HG03064 (cell line): ENCODE data around the gene CDCP1.

Source experiments
- ATAC-seq: cut with Tn5 transposase; IDR thresholded peaks from one replicate; pipeline ENCODE4 v1.9.1; 2021; ENCODE audit warnings: low read depth; ENCODE audit not compliant: unreplicated experiment

Gene CDCP1

DNA sequence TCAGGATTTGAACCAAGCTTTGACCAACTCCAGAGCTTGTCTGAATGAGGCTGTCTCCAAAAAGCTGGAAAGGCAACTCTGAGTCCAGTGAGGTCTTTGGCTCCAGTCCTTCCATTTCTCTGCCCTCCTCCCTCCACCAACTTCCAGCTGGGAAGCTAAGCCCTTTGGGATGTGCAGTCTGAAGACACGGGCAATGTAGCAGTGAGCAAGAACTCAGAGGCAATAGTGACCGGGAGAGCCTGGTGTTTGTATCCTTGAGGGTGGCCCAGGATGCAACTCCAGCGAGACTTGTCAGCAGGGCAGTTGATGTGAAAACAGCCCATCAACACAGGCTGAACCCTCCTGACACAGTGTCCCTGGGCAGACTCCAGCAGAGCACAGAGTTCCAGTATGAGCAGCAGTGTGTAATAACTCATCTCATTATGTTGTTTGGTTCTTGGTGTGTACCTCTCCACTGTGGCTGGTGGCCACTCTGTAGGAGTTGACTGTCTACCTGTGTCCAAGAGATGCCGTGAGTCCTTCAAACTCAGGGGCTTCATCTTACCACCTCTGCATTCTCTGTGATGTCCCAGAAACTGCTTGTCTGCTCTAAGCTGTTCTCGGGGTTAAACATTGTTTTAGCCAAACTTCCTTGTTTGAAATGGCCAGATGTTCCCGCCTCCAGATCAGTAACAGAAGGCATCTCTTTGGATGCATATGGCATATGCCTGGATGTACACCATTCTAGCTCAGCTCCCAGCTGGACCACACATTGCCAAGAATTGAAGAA lies 6.6 kb downstream of the CDCP1 start:
- ATAC-seq = no peak

DNA sequence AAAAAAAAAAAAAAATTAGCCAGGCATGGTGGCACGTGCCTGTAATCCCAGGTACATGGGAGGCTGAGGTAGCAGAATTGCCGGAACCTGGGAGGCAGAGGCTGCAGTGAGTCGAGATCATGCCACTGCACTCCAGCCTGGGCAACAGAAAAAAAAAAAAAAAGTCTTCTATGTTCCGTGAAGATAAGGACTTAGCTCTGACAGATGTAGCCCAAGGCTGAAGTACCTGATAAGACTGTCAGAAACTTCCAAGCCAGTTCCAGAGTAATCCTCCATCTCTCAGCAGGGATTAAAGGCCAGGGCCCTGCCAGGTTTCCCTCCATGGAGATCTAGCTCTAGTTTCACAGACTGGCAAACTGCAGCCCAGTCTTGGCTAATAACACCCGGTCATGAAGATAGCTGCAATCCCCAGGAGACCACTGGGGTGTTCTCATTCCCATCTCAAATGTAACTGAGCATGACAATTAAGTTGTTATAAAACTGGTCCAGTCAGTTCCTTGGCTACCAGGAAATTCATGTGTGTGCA lies 8.5 kb downstream of the CDCP1 start:
- ATAC-seq = no peak

DNA sequence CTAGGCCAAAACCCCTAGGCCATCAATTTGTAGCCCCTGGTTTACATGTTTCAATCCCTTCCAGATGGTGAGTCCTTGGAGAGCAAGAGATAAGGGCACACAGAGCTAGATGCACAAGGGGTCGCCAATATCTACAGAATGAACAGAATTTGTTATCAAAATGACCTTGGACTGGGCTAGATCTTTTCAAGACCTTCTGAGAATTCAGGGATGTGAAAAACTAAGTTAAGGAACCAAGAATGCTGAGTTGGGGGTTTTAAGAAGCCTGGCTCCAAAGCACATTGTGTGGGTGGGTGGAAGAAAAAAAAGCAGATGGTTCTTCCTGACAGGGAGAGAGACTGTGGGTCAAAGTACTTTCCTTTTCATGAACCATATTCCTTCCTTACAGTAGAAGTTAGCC lies 10.2 kb downstream of the CDCP1 start:
- ATAC-seq = no peak

DNA sequence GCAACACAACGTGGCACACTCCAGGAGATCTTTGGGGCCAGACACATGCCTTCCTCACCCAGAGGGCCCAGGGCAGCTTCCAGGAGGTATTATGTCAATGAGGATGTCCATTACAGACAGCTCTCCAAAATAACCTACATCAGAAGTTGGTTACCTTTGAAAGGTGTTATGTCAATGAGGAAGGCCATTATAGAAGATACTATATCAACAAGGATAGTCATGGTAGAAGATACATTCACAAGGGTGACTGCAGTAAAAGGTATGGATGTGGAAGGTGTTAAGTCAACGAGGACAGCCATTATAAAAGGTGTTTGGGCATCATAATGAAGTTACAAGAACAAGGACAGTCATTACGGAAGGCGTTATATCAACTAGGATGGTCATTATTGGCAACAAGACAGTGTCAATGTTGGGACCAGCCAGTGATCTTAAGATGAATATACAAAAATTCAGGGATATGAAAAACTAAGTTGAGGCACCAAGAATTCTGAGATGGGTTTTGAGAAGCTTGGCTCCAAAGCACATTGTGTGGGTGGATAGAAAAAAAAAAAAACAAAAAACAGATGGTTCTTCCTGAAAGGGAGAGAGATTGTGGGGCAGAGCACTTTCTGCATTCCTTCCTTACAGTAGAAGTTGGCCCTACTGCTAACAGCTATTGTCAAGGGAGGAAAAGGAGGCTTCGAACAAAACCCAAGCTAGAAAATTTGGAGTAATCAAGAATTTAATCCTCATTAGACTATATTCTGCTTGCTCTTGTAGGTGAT lies 11.2 kb downstream of the CDCP1 start:
- ATAC-seq = no peak

DNA sequence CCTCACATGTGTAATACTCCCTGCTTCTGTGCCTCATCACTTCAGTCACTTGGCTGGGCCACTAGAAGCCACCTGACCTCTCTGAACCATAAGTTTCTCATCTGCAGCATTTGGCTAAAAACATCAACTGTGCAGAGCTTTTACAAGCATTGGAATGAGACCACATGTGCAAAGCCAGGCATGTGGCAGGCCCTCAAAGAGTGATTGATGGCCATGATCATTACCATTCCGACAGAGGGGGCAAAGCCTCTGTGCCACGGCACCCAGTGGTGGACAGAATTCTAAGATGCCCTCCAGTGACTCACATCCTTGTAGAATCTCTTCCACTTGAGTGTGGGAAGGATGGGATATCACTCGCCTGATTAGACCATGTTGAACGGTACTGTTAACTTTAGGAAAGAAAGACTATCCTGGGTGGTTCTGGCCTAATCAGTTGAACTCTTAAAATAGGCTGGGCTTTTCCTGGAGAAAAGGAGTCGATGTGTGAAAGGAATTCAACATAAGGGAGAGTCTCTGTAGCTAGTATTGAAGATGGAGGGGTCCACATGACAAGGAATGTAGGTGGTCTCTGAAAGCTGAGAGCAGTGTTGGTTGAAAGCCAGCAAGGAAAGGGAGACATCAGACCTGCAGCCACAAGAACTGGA lies 13.5 kb downstream of the CDCP1 start:
- ATAC-seq = no peak

DNA sequence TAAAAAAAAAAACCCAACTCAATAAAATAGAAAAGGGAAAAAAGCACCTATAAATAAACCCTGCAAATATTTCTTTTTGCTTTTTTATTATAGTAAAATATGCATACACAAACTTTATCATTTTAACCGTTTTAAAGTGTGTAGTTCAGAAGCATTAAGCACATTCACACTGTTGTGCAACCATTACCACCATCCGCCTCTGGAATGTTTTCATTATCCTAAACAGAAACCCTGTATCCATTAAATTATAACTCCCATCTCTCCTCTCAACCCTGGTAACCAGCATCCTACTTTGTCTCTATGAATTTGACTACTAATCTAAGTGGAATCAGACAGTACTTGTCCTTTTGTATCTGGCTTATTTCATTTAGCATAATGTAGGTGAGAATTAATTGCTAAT lies 15.0 kb downstream of the CDCP1 start:
- ATAC-seq = no peak

DNA sequence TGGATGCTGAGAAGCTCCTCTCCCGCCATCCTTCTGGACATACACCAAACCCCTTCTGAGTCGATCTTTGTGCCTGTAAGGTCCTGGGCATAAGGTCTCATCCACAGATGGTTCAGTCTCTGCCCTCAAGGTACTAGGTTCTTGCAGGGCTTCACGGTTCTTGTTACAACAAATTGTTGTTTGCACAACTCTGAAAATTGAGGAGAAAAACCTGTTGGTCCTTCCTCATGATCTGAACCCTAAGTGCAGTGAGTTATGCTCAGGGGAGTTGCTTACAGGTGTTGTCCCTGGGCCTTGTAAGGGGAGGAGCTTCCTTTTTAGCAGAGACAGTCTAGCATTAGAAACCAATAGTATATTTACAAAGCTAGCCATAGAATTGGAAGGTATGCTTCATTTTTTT lies 15.7 kb downstream of the CDCP1 start:
- ATAC-seq = no peak

DNA sequence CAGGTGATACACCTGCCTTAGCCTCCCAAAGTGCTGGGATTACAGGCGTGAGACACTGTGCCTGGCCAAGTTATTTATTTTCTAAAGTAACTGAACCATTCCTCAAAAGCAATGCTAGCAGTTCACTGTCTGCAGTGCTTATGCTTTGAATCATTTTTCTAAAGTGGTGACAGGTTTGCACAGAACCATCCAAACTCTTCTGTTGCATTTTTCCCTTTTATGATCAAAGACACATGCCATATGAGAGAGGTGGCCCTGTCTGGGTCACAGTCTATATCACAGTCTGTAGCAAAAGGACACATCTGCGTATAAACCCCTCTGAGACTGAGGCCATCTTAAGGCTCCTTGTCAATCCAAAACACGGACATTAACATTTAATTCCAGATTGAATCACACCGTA lies 17.2 kb downstream of the CDCP1 start:
- ATAC-seq = no peak

DNA sequence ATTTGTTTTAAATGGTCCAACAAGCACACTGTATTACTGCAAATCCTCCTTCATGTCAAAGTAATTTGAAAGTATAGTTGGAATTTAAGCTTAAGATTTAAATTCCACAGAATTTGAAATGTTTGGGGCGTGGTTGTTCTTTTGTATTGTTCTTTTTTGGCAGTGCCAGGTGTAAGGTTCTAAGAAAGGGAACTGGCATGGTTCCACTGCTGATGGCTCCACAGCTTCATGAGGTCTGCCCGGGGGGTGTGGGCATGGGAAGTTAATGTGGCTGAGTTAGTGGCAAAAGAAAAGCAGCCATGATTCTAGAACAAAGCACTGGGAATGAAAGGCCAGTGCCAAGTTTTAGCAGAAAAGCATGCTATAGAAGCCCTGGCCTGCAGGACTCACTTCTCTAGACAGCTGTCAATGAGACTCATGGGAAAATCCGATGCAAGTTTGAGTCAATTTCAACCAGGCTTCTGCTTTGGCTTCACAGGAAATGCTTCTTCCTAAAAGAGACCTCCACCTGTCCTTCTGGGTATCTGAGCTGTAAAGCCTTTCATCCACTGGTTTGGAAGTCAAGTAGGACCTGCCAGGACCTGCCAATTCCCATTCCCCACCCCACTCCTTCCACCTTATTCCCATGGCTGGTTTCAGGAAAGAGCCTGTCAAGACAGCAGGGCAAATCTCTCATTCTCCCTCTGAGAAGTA lies 18.9 kb downstream of the CDCP1 start:
- no peak for ATAC-seq

DNA sequence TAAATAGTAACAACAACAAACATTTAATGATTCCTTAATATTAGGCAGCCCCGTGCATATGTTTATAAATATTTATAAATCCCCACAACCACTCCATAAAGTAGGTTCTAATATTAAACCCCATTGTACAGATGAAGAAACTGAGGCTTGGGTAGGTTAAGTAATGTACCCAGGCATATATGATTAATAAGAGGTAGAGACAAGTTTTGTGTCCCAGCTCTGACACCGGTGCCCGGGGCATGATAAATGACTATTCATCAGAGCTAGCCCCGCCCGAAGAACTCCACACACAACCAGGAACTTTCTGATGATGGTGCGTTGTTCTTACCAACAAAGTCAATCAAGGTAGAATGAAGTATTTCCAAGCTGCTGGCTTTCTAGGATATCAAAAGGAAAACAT lies 19.4 kb downstream of the CDCP1 start:
- ATAC-seq = no peak

DNA sequence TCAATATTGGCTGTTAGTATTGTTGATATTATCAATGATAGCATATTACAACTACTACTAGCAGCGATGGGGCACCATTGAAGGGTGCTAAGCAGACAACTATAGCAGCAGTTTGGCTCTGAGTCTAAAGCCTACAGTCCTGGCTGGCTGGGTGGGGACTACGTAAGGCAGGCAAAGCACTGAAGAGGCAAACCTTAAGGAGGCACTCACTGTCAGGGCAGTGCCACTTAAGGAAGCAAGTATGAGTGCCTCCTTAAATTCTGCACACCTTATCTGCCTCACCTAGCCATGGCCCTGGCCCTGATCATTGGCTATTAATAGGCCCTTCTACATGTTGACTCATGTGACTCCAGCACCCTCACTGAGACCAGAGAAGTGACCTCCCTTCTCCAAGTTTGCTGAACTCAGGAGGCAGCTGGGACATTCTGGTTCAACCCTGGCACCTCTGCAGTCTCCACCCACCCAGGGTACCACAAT lies 20.6 kb downstream of the CDCP1 start:
- no peak for ATAC-seq

DNA sequence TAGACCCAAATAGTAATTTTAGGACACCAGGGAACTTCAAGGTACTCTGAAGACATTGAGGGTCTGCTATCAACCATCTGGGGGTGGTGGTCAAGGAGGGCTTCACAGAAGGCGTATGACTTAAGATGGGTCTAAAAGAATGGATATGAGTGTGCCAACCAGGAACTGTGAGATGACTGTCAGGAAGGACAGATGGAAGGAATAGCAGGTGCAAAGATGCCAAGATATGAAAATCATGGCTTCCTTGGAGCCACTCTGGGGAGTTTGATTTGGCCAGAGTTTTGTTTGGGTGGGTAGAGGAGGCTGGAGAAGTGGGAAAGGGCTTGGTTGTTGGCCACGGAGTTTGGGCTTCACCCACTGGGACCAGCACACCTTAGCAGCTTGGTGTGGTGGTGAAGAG lies 21.2 kb downstream of the CDCP1 start:
- no peak for ATAC-seq

DNA sequence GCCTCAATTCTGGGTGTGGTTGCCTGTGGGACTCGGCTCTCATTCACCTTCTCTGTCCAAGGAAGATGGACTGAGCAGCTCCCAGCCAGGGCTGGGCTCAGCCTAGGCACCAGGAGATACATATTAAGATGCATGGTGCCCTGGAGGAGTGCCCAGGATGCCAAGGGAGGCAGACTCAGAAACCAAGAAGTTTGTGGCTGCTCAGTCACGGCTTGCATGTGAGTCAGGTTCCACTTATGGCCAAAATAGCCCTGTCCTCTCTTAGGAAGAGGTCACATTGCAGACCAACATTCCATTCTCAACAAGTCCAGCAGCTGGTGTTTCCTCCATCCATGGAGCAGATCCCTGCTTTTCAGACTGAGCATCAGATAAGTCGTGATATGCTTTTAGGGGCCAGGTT lies 21.8 kb downstream of the CDCP1 start:
- ATAC-seq = no peak

DNA sequence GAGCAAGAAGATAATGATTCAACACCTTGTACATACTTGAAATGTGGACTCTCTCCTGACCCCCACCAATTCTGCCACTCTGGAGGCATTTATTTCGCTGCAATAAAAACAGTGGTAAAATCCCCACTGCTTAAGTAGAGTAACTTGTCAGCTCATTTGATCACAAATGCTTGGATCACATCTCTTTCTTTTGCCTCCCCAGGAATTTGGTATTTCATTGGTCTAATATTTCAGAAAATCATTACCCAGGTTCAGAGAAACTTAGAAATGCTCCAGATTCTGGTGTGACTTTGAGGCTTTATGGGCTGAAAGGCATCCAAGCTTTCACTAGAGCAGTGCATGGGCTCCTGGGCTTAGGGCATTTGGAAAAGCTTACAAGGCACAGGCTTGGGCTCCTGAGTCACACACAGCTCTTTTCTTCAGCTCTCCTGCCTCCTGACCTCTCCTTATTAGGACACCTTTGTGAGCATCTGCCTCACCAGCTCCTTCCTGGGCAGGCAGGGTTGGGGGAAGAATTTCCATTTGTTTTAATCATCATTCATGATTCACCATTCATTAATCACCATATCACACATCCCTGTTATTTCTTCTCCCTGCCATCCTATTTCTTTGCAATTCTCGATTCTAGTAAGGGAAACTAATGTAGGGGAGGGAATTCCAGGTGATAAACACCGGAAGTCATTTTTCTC lies 22.5 kb downstream of the CDCP1 start:
- ATAC-seq = no peak

DNA sequence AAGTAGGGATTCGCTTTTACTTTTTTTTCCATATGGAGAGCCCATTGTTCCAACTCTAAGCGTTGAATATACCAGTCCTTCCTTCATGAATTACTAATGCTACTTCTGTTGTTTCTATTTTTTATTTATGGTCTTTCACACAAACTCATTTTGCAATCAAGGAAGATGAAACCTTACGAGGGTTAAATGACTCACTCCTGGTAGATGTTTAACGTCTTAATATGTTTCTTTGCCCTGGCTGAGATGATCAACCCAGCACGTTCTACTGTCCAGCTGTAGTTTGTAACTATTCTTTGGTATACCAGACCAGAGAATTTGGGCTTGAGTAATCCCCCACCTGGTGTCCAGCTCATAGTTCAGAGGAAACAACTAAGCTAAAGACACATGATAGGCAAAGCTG lies 23.1 kb downstream of the CDCP1 start:
- ATAC-seq = peak; percentile 80

DNA sequence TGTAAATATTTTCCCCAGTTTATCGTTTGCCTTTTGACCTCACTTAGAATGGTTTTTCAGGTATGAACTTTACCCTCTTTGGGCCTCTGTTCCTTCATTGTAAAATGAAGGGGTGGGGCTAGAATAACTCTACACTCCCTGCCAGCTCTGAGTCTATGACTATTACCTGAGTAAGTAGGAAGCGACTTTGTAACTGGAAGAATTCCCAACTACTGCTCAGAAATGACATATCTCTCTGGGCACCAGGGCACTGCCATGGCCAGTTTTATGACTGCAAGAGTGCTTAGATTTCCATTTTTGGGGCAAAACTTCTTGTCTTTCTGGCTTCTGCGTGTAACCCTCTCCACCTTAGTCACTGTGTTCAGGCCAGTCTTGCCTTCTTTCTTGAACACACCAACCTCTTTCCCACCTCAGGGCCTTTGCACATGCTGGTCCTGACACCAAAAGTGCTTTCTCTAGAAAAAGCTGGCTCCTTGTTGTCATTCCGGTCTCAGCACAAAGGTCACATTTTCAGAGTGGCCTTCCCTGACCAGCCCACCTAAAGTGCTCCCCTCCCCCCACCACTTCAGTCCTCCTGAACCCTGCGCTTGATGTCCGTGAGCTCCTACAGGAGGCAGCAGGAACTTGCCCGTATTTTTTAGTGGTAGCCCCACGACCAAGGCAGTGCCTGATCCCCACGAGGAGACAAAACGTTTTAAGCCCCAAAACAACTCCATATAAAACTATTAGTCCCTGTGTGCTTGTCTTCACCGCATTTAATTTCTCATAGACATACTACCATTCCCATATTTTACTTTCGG lies 25.6 kb downstream of the CDCP1 start:
- ATAC-seq = no peak

DNA sequence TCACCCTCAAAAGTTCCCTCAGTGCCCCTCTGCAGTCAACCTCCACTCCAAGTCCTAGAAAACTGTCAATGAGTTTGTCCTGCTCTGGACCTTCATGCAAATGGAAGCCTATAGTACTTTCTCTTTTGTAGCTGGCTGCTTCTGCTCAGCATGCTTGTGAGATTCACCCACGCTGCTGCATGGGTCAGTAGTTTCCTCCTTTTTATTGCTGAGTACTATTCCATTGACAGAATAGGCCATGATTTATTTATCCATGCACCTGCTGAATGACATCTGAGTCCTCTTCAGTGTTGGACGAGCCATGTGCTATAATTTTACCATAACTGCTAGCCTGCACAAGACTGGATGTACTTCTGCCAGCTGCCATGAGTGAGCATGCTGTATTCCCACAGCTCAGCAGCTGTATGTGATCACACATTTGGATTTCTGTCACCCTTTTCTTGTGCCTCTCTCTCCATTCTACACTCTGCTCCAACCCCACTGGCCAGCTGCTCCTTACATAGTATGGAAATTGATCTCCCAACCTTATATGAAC lies 26.3 kb downstream of the CDCP1 start:
- ATAC-seq = no peak

DNA sequence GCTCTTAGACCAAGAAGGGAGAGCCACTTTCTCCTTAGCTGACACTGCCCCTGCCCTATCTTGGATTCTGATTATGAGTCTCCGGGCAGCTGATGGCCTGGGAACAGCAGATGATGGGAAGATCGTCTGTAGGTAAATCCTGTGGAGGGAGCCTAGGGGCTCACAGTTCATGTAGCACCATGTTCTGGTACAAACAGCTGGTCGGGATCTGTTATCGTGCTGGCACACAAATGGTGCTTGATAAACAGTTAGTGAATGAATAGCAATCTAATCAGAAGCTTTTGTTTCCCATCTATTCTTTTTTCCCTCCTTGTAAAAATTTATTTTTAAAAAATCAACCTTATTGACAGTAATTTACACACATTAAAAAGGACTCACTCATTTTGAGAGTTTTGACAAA lies 26.8 kb downstream of the CDCP1 start:
- ATAC-seq = no peak

DNA sequence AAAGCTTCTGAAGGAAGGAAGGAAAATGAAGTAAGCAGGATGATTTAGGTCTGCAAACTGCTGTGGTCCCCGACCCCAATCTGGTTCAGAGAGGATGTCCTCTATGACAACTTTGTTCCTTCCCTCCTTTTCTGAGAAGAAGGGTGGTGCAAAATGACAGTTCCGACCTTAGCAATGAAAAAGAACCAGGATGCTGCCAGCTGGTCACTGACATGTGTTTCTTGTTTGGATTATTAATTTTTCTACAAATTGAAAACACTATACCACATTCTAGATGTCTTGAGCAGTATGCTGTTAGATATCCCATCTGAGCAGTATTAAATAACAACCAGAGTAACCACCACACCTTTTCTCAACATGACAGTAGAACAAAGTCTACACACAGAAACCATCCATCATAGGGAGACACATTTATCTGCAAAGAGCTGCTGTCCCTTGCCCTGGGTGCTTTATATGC lies 27.5 kb downstream of the CDCP1 start:
- ATAC-seq = no peak
